ENCODE measurements around the gene ABHD4. TPM values are rescaled to one million over a fixed set of nuclear protein-coding genes. Genes with fewer than 3 reads are reported as not detected.

ABHD4 gene
- total RNA-seq, 4 donors from 2014 or later, result 16.1 to 42.4 (median 31.9) TPM

- no peak overlapping the region for H3K4me3 ChIP-seq
- H3K4me1 ChIP-seq, result no peaks in the 10 kb centered on the region
Measured at GRCh38 chr14:22658946-22659345, 60.8 kb downstream of the ABHD4 start.

GRCh38 chr14:22660654-22661053 lies 62.6 kb downstream of the ABHD4 start:
- TF ChIP-seq, protein P1, sequence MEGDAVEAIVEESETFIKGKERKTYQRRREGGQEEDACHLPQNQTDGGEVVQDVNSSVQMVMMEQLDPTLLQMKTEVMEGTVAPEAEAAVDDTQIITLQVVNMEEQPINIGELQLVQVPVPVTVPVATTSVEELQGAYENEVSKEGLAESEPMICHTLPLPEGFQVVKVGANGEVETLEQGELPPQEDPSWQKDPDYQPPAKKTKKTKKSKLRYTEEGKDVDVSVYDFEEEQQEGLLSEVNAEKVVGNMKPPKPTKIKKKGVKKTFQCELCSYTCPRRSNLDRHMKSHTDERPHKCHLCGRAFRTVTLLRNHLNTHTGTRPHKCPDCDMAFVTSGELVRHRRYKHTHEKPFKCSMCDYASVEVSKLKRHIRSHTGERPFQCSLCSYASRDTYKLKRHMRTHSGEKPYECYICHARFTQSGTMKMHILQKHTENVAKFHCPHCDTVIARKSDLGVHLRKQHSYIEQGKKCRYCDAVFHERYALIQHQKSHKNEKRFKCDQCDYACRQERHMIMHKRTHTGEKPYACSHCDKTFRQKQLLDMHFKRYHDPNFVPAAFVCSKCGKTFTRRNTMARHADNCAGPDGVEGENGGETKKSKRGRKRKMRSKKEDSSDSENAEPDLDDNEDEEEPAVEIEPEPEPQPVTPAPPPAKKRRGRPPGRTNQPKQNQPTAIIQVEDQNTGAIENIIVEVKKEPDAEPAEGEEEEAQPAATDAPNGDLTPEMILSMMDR (IDR thresholded peaks at IDR 0.05), result no peak
- TF ChIP-seq POLR2A (IDR thresholded peaks at IDR 0.05) (no peak), EP300 (IDR thresholded peaks at IDR 0.05) (no peak)
- H3K4me3 ChIP-seq, result no peak overlapping the region
- no peaks in the 10 kb centered on the region for H3K4me1 ChIP-seq
- 89 to 94% methylated on average over 4 of the region's 4 CpGs for WGBS, 2 donors
- H3K27ac ChIP-seq, result no peak overlapping the region
- H3K27me3 ChIP-seq, result no peaks in the 10 kb centered on the region
- H3K36me3 ChIP-seq, result no peaks in the 10 kb centered on the region
- H3K9me3 ChIP-seq, result no peaks in the 10 kb centered on the region
- no peak for DNase-seq (ENCODE audit: low spot score in 2 of 2)

More at GRCh38 chr14:22658946-22659345, 60.8 kb downstream of the ABHD4 start:
- no peak for DNase-seq (ENCODE audit: low spot score in 2 of 2)
- no peaks in the 10 kb centered on the region for H3K9me3 ChIP-seq
- H3K36me3 ChIP-seq, result no peaks in the 10 kb centered on the region
- TF ChIP-seq EP300 (IDR thresholded peaks at IDR 0.05) (no peak), POLR2A (IDR thresholded peaks at IDR 0.05) (no peak)
- TF ChIP-seq, protein P1 (IDR thresholded peaks at IDR 0.05), result no peak
- no peaks in the 10 kb centered on the region for H3K27me3 ChIP-seq
- WGBS, 2 donors, result 30 to 43% methylated on average over 1 of the region's 1 CpG
- no peak overlapping the region for H3K27ac ChIP-seq

Other genes with a start within 250 kb of the ABHD4 start
- gene DAD1, start 9.1 kb upstream of the ABHD4 start, total RNA-seq, result 100 to 1,000 TPM; 128 to 254 (median 198) TPM
- not detected for gene OR6J1, start 46.1 kb downstream of the ABHD4 start, total RNA-seq
- 10 to 100 TPM; 65.5 to 79.6 (median 69.6) TPM for gene OXA1L, start 168.4 kb downstream of the ABHD4 start, total RNA-seq
- gene SLC7A7, start 217.1 kb downstream of the ABHD4 start, total RNA-seq, result 10 to 100 TPM in 3 of 4 donors, 1 to 10 TPM in 1; 8.4 to 39.8 (median 19.0) TPM
- 10 to 100 TPM; 26.7 to 44.0 (median 30.2) TPM for gene MRPL52, start 231.6 kb downstream of the ABHD4 start, total RNA-seq
- 100 to 1,000 TPM; 101 to 222 (median 145) TPM for gene MMP14, start 238.3 kb downstream of the ABHD4 start, total RNA-seq